A673 (cell line): ENCODE measurements around the gene LRRC3.

ENCODE experiments used
- CTCF ChIP-seq: fragments of 300-800, 200-600 bp; sonication (generic); conservative IDR thresholded peaks from 2 replicates; pipeline ENCODE4 v1.5.1; 2017; ENCODE audit warnings: low read depth, mild to moderate bottlenecking, antibody characterized with exemption, low read length, moderate library complexity, mixed read lengths
- EZH2 ChIP-seq: fragments of 200-600 bp; sonication (generic); IDR thresholded peaks from 2 replicates; pipeline ENCODE4 v1.6.1; 2017; ENCODE audit warnings: borderline replicate concordance, low read depth, mild to moderate bottlenecking, mixed read lengths, antibody characterized with exemption, low read length; ENCODE audit not compliant: poor library complexity, severe bottlenecking

- no peak for TF ChIP-seq CTCF
- no peak for TF ChIP-seq EZH2
These were observed 21.3 kb upstream of the LRRC3 start for GRCh38 chr21:44433791-44434567.
